Measurements from ENCODE around the gene PTPN1.
"Not testable (repeated sequence)": the region's sequence is repeated elsewhere in the genome, so short reads cannot be mapped to it uniquely, and the experiment has no call there.

The PTPN1 gene

DNA sequence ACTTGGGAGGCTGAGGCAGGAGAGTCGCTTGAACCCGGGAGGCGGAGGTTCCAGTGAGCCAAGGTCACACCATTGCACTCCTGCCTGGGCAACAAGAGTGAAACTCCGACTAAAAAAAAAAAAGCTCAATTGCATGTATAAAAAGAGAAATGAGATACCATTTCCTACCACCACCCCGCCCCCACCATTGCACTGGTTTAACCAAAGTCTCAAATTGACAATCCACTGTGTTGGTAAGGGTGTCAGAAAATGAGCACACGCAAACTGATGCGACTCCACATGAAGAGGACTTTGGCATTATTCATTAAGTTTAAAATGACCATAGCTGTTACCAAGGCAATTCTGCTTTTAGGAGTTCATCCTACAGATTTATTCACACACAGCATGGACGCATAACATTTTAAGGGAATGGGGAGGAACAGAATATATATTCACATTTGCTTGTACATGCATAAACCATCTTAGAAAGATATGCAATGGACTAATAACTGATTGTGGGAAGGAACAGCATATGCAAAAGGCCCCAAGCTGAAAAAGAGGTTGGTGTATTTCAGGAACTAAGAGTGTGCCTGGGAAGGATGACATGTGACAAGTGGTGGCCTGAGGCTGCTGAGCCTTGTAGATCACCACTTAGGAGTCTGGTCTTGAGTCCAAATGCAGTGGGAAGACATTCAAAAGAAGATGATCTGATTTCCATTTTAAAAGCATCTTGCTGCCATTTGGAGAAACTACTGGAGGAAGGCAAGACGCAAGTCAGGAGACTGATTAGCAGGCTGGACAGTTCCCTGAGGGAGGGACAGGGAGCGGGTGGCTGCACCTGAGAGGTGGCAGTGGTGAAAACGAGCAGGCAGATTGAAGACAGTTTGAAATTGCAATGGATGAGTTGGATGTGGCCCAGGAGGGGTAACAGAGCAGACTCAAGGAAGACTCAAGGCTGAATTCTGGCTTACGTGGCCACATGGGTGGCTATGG lies 37.2 kb upstream of the PTPN1 start:
- no peak for TF ChIP-seq ZNF274 (IDR thresholded peaks at IDR 0.05; ENCODE audit: low read depth, low read length)

DNA sequence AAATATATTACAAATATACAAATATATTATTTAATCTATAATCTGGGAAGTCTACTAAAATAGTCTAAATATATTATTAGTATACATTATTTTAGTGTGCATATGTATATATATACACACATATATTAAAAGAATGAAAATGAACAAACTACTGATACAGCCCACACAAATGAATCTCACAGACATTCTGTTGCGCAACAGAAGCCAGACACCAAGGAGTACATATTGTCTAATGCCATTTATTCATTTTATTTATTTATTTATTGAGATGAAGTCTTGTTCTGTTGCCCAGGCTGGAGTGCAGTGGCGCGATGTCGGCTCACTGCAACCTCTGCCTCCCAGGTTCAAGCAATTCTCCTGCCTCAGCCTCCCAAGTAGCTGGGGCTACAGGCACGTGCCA lies 35.8 kb upstream of the PTPN1 start:
- not testable (repeated sequence) for H3K4me3 ChIP-seq (ENCODE audit: low read length)

More for the DNA sequence above, 37.2 kb upstream of the PTPN1 start:
- no peak overlapping the region for H3K4me3 ChIP-seq (ENCODE audit: low read length)

DNA sequence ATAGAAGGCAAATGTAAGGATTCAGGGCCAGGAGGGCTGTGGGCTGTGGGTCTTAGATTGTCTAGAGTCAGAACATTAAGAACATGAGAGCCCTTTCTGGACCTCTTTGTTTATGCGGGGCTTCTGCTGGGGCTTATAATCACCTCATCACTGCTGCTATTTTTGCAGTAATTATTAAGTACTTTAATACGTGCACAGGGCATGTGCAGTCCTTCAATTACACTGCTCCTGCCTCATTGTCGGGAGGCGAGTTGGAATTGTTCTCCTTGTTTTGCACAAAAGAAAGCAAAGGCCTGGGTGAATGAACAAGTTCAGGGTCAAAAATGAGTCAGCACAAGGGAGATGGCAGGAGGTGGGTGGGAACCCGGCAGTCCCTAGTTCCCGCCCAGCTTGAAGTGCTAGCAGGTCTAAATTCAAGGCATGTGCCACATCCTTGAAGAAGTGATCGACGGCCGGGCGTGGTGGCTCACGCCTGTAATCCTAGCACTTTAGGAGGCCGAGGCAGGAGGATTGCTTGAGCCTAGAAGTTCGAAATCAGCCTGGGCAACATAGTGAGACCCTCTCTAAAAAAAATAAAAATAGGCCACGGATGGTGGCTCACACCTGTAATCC lies 34.4 kb upstream of the PTPN1 start:
- no peak overlapping the region for H3K4me3 ChIP-seq (ENCODE audit: low read length)
- TF ChIP-seq ZNF274 (IDR thresholded peaks at IDR 0.05; ENCODE audit: low read depth, low read length) = no peak

GRCh38 chr20:50477239-50477872 lies 32.8 kb upstream of the PTPN1 start:
- H3K4me3 ChIP-seq (ENCODE audit: low read length) = no peak overlapping the region
- no peak for TF ChIP-seq ZNF274 (IDR thresholded peaks at IDR 0.05; ENCODE audit: low read depth, low read length)

DNA sequence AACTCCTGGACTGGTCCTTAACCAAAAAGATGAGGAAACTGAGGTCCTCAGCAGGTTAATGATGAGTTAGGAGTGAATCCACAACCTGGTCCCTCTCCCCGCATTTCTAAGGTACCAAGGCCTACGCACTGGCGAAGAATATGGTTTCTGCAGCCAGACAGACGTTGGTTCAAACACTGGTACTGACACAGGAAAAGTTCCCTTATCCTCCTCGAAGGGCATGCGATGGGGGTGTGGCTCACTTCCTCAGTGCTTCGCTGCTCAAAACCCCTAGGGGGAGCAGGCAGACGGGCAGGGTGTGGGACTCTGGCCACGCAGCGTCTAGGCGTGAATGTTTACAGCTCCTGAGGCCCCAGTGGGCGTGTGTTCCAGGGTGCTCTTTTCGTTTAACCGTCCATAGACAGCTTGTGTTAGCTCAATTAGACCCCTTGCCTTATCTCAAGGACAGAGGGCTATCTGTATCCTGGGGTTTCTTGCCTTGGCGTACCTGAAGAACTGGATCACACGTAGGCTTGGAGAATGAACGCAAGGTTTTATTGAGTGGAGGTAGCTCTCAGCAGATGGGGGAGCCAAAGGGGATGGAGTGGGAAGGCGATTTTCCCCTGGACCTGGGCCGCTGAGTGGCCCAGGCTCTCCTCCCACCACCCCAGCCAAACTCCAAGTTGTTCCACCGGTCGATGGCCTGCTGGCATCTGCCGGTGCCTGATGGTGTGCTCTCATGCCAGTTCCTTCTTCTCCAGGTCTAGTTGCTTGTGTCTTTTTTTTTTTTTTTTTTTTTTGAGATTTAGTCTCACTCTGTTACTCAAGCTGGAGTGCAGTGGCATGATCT lies 31.8 kb upstream of the PTPN1 start:
- no peak for TF ChIP-seq ZNF274 (IDR thresholded peaks at IDR 0.05; ENCODE audit: low read depth, low read length)
- H3K4me3 ChIP-seq (ENCODE audit: low read length) = no peak overlapping the region

DNA sequence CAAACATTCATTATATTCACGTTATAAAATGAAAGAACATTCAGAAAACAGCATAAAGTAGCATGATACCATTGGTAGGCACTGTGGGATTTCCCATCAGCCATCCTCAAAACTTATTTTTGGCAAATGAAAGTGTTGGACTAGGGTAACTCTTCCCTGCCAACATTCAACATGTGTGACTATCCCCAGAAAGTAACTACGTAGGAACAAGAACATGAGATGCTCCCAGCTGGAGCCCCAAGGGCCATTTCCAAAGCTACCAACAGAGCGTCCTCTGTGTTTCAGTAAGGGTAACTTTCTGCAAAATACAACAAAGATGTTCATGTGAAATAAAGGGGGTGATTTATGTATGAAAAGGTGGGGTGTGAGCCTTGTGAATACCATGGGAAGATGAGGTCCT lies 28.4 kb upstream of the PTPN1 start:
- H3K4me3 ChIP-seq (ENCODE audit: low read length) = no peak overlapping the region
- no peak for TF ChIP-seq ZNF274 (IDR thresholded peaks at IDR 0.05; ENCODE audit: low read depth, low read length)

DNA sequence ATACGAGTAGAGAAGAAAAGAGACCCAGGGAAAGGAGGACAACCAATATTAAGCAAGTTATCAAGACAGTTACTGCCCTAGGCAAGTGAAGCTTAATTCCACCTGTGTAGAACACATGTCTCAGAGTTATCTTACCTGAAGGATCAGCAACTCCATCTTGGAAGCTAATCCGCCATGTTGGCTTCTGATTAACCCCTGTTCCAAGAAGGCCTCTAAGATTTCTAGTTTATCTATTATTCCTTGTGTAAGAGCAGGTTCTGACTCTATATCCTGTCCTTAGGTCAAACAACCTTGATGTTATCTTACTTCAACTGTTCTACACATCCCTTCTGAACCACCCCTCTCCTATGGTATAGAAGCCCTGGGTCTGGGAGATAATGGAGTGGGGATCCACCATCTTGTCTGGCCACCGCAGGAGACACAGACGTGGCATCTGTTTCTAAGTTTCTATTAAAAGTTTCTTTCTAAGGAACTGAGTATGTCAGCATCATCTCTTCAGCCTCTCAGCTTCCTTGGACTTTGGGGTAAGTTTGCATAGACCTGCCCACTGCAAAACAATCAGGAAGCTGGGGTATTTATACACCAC lies 27.7 kb upstream of the PTPN1 start:
- TF ChIP-seq ZNF274 (IDR thresholded peaks at IDR 0.05; ENCODE audit: low read depth, low read length) = no peak
- no peak overlapping the region for H3K4me3 ChIP-seq (ENCODE audit: low read length)

DNA sequence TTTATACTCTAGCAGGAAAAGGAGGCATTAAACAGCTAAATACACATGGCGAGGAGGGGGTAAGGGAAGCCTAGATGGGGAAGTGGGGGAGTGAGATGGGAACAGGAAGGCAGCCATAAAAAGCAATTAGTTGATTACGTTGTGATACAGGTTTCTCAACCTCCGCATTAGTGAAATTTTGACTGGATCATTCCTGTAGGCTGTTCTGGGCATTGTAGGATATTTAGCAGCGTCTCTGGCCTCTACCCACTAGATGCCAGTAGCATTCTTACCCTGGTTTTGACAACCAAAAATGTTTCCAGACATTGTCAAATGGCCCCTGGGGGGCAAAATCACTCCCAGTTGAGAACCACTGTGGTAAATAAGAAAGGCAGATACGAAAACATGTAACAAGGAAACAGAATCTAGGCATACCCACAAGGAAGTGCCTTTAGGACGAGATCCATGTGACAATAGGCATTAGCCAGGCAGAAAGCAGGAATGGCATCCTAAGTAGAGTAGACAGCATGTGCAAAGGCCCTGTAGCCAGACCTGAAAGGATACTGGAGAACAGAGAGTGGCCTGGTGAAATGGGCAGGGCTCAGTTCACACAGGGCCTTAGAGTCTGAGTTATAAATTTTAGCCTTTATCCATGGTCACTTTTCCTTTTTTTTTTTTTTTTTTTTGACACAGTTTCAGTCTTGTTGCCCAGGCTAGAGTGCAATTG lies 25.8 kb upstream of the PTPN1 start:
- no peak overlapping the region for H3K4me3 ChIP-seq (ENCODE audit: low read length)
- no peak for TF ChIP-seq ZNF274 (IDR thresholded peaks at IDR 0.05; ENCODE audit: low read depth, low read length)

DNA sequence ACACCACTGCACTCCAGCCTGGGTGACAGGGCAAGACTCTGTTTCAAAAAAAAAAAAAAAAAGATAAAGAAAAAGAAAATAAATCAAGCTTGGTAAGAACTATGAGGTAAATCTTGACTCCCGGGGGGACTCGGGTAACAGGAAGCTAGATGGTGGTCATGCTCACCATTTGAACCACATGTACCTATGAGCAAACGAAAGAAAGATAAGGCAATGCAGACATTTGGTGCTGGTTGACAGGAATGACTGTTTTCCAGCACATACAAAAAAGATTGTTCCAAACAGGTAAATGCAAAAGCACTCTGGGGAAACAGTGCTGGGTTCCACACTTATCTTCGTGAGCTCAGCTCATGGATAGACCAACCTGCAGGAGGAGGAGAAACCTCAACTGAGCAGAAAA lies 22.8 kb upstream of the PTPN1 start:
- no peak for TF ChIP-seq ZNF274 (IDR thresholded peaks at IDR 0.05; ENCODE audit: low read depth, low read length)
- no peak overlapping the region for H3K4me3 ChIP-seq (ENCODE audit: low read length)

GRCh38 chr20:50488236-50488806 lies 21.9 kb upstream of the PTPN1 start:
- no peak for TF ChIP-seq ZNF274 (IDR thresholded peaks at IDR 0.05; ENCODE audit: low read depth, low read length)
- H3K4me3 ChIP-seq (ENCODE audit: low read length) = no peak overlapping the region

DNA sequence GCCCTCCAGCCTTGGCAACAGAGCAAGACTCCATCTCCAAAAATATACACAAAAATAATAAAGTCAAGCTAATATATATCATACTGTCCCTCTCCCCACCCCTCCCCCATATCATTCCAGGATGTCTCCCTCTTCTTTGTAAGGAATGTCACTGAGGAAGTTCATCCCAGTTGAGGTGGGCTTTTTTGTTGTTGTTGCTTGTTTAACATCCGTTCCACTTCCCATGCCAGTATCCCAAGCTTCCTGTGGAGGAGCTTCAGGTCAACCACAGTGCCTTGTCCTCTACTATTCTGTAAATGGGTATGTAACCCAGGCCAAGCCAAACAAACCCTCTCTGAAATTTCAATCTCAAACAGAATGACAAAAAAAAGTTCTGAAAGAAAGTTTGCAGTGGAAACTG lies 19.0 kb upstream of the PTPN1 start:
- H3K4me3 ChIP-seq (ENCODE audit: low read length) = no peak overlapping the region
- TF ChIP-seq ZNF274 (IDR thresholded peaks at IDR 0.05; ENCODE audit: low read depth, low read length) = no peak

- no peak overlapping the region for H3K4me3 ChIP-seq (ENCODE audit: low read length)
- no peak for TF ChIP-seq ZNF274 (IDR thresholded peaks at IDR 0.05; ENCODE audit: low read depth, low read length)
Measured at GRCh38 chr20:50491926-50492634, 18.1 kb upstream of the PTPN1 start.
